Fibroblast of lung (primary cell): ENCODE results near the gene ZFPL1. TPM values are rescaled to one million over a fixed set of nuclear protein-coding genes. Genes with fewer than 3 reads are reported as not detected.

Experiments used
- DNase-seq, 2 donors: peaks; one replicate each; pipeline versions ENCODE4 v3.0.0 to v3.0.0-alpha.2; 2010; ENCODE audit warnings: low read depth in 2 of 2
- H2AFZ ChIP-seq: 2 replicates; pipeline ENCODE4 v1.5.1; 2012; ENCODE audit warnings: low read length, control low read depth, inconsistent platforms
- H3K27ac ChIP-seq: 2 replicates; pipeline ENCODE4 v1.5.1; 2011; ENCODE audit warnings: low read length, control low read depth; ENCODE audit not compliant: insufficient read depth
- H3K27me3 ChIP-seq: 2 replicates; pipeline ENCODE4 v1.5.1; 2011; ENCODE audit warnings: mild to moderate bottlenecking, low read length; ENCODE audit not compliant: control insufficient read depth, insufficient read depth
- H3K36me3 ChIP-seq: 2 replicates; pipeline ENCODE4 v1.5.1; 2011; ENCODE audit warnings: low read length; ENCODE audit not compliant: control insufficient read depth, insufficient read depth
- H3K4me1 ChIP-seq: 2 replicates; pipeline ENCODE4 v1.5.1; 2011; ENCODE audit warnings: low read length; ENCODE audit not compliant: control insufficient read depth, insufficient read depth; ENCODE audit errors: extremely low read depth
- H3K4me2 ChIP-seq: 2 replicates; pipeline ENCODE4 v1.5.1; 2011; ENCODE audit warnings: low read length, control low read depth; ENCODE audit not compliant: insufficient read depth; ENCODE audit errors: extremely low read depth
- H3K4me3 ChIP-seq, 4 experiments: fragments of 200-600 bp in 1 of 4; sonication (generic) in 1 of 4; replicated peaks in 1 of 4; 2 replicates each; pipeline ENCODE4 v1.5.1; 2011 to 2016; ENCODE audit warnings: low read length in 4 of 4, low read depth in 3 of 4, mild to moderate bottlenecking in 3 of 4, control low read depth in 2 of 4, inconsistent platforms in 1 of 4, mixed read lengths in 1 of 4; ENCODE audit not compliant: insufficient read depth in 1 of 4; ENCODE audit errors: control extremely low read depth in 1 of 4
- H3K79me2 ChIP-seq: 2 replicates; pipeline ENCODE4 v1.5.1; 2012; ENCODE audit warnings: mild to moderate bottlenecking, low read length, inconsistent platforms; ENCODE audit not compliant: control insufficient read depth, insufficient read depth
- H3K9ac ChIP-seq: 2 replicates; pipeline ENCODE4 v1.5.1; 2011; ENCODE audit warnings: mild to moderate bottlenecking, low read length, control low read depth; ENCODE audit not compliant: insufficient read depth
- H3K9me3 ChIP-seq: 2 replicates; pipeline ENCODE4 v1.5.1; 2012; ENCODE audit warnings: low read depth, low read length; ENCODE audit not compliant: control insufficient read depth, insufficient read depth
- H4K20me1 ChIP-seq: 2 replicates; pipeline ENCODE4 v1.5.1; 2011; ENCODE audit warnings: low read length; ENCODE audit not compliant: control insufficient read depth, insufficient read depth; ENCODE audit errors: extremely low read depth
- EZH2 ChIP-seq: IDR thresholded peaks from 2 replicates; pipeline ENCODE4 v1.5.1; 2012; ENCODE audit warnings: low read length, control low read depth, mild to moderate bottlenecking; ENCODE audit errors: missing control alignments
- polyA plus RNA-seq, 2 donors: library from polyadenylated mRNA; depleted of rRNA in 1 of 2; stranded (reverse) in 1 of 2; unstranded in 1 of 2; fragments of >200 nt; gene quantifications; 2 replicates each; pipeline ENCODE4 v1.2.1, GENCODE V29; 2011 to 2012; ENCODE audit warnings: missing spikeins in 1 of 2
- total RNA-seq: library from RNA; depleted of rRNA; stranded (reverse); fragments of >200 nt; gene quantifications from 2 replicates; pipeline ENCODE4 v1.2.1, GENCODE V29; 2014
- TF ChIP-seq, protein P1 (sequence below), 2 donors: IDR thresholded peaks in 1 of 2; conservative IDR thresholded peaks in 1 of 2; 1 replicate in 1 of 2; 2 replicates in 1 of 2; pipeline ENCODE4 v1.5.1; 2011 to 2012; ENCODE audit warnings: low read length in 2 of 2, control low read depth in 1 of 2, inconsistent platforms in 1 of 2, low read depth in 1 of 2, mild to moderate bottlenecking in 1 of 2

The ZFPL1 gene
- total and polyA plus RNA-seq, 2 donors (not counting 1 experiment from before 2014, with no cell fraction given), result 30.8 to 36.0 TPM

DNA sequence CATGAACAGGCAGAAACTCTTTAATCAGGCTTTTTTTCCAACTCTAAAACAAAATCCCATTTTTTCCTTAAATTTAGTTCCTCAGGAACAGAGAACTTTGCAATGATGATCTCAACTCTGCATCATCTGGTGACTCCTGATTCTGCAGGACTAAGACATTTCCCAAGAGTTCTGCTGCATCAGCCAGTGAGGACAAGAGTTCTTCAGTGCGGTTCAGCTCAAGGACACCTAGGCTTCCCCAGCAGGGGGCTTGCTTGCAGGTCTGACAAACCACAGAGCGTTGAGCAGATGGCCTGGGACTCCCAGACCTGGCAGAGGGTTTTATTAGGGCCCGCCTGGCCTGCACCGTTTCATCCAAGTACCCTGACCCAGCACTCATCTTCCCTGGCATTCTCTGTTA is 6.6 kb upstream of the ZFPL1 start:
- H3K79me2 ChIP-seq, result peaks cover 17% of the 10 kb centered on the region
- H3K9ac ChIP-seq, result no peak overlapping the region
- H3K27me3 ChIP-seq, result no peaks in the 10 kb centered on the region
- no peak for DNase-seq
- H3K4me3 ChIP-seq, result no peak overlapping the region
- H3K4me2 ChIP-seq, result no peak overlapping the region
- H3K4me1 ChIP-seq, result no peaks in the 10 kb centered on the region
- no peaks in the 10 kb centered on the region for H3K9me3 ChIP-seq
- H3K27ac ChIP-seq, result no peak overlapping the region
- H3K36me3 ChIP-seq, result peaks cover 3% of the 10 kb centered on the region
- H4K20me1 ChIP-seq, result no peaks in the 10 kb centered on the region
- TF ChIP-seq, protein P1, sequence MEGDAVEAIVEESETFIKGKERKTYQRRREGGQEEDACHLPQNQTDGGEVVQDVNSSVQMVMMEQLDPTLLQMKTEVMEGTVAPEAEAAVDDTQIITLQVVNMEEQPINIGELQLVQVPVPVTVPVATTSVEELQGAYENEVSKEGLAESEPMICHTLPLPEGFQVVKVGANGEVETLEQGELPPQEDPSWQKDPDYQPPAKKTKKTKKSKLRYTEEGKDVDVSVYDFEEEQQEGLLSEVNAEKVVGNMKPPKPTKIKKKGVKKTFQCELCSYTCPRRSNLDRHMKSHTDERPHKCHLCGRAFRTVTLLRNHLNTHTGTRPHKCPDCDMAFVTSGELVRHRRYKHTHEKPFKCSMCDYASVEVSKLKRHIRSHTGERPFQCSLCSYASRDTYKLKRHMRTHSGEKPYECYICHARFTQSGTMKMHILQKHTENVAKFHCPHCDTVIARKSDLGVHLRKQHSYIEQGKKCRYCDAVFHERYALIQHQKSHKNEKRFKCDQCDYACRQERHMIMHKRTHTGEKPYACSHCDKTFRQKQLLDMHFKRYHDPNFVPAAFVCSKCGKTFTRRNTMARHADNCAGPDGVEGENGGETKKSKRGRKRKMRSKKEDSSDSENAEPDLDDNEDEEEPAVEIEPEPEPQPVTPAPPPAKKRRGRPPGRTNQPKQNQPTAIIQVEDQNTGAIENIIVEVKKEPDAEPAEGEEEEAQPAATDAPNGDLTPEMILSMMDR (conservative IDR thresholded peaks at IDR 0.05 in 1 of 2, IDR thresholded peaks at IDR 0.05 in 1 of 2; ENCODE audit: low read depth in 1 of 2, low read length in 2 of 2), result no peak
- TF ChIP-seq EZH2, result no peak
- no peak overlapping the region for H2AFZ ChIP-seq

DNA sequence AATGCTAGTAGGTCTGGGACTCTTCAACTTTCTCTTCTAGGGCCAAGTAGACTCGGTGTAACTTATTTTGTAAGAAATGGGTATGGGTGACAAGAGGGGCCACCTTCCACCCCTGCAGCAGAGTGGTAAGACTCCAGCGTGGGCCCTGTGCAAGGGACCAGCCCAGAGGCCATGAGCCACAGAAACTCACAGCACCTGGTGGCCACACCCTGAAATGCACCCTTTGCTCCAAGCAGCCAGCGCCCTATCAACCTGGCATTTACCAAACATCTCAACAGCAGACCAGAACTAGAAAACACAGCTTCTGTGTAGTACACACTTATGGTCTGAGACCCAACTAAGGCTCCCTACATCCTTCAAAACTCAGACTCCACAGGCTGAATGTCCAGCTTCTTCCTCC is 5.9 kb upstream of the ZFPL1 start:
- TF ChIP-seq, protein P1 (conservative IDR thresholded peaks at IDR 0.05 in 1 of 2, IDR thresholded peaks at IDR 0.05 in 1 of 2; ENCODE audit: low read depth in 1 of 2, low read length in 2 of 2), result peak; percentile 30 to 58
- TF ChIP-seq EZH2, result no peak
- H3K79me2 ChIP-seq, result peaks cover 24% of the 10 kb centered on the region
- peak; percentile 9 to 15 for DNase-seq

DNA sequence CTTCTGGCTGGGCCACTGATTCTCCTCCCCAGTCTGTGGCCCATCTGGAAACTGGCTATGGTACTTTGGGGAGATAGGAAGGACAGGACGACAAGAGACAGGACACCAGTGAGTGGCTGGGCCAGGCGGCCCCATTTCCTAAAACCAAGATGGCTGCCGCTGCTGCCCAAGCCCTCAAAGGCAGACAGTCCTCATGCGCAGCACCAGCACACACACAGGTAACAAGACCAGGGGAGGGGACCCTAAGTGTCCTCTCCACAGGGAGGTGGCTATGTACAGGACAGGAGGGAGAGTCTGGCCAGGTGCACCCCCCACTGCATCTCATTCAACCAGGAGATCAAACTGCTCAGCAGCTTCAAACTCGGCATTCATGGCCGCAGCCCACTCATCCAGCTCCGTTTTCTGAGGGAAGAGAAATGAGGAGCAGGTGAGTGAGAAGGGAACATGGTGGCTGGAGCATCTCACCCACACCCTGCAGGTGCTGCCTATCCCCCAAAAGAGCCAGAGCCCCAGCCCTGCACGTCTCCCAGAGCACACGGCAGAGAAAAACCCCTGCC is 5.2 kb upstream of the ZFPL1 start:
- H3K79me2 ChIP-seq, result peaks cover 30% of the 10 kb centered on the region
- no peaks in the 10 kb centered on the region for H4K20me1 ChIP-seq
- no peaks in the 10 kb centered on the region for H3K27me3 ChIP-seq
- peaks cover 3% of the 10 kb centered on the region for H3K36me3 ChIP-seq
- no peak for DNase-seq
- H3K4me1 ChIP-seq, result peaks cover 7% of the 10 kb centered on the region
- no peak overlapping the region for H2AFZ ChIP-seq
- H3K4me2 ChIP-seq, result no peak overlapping the region
- no peak overlapping the region for H3K27ac ChIP-seq
- no peak for TF ChIP-seq EZH2
- TF ChIP-seq, protein P1 (conservative IDR thresholded peaks at IDR 0.05 in 1 of 2, IDR thresholded peaks at IDR 0.05 in 1 of 2; ENCODE audit: low read depth in 1 of 2, low read length in 2 of 2), result no peak
- H3K9me3 ChIP-seq, result no peaks in the 10 kb centered on the region
- no peak overlapping the region for H3K4me3 ChIP-seq
- no peak overlapping the region for H3K9ac ChIP-seq

More for the DNA sequence above, 5.9 kb upstream of the ZFPL1 start:
- Histone ChIP-seq H4K20me1 (no peaks in the 10 kb centered on the region), H3K9me3 (no peaks in the 10 kb centered on the region), H3K27ac (no peak overlapping the region), H3K27me3 (no peaks in the 10 kb centered on the region), H2AFZ (no peak overlapping the region), H3K4me2 (no peak overlapping the region), H3K36me3 (peaks cover 3% of the 10 kb centered on the region), H3K4me3 (no peak overlapping the region), H3K4me1 (peaks cover 5% of the 10 kb centered on the region), H3K9ac (no peak overlapping the region)
